SU-DHL-6 (cell line): ENCODE measurements around the gene LETM1.

Experiments used
- H2AFZ ChIP-seq: fragments of 200-600 bp; sonication (generic); 2 replicates; pipeline ENCODE4 v1.6.1; 2014; ENCODE audit warnings: low read depth, mild to moderate bottlenecking, moderate library complexity, mixed read lengths, antibody characterized with exemption, low read length; ENCODE audit not compliant: severe bottlenecking
- H3F3A ChIP-seq: fragments of 200-600 bp; shearing (Covaris generic); 2 replicates; pipeline ENCODE4 v1.6.0; 2016; ENCODE audit warnings: antibody characterized with exemption, mild to moderate bottlenecking; ENCODE audit not compliant: insufficient read depth
- H3K27ac ChIP-seq: fragments of 200-600 bp; sonication (generic); 2 replicates; pipeline ENCODE4 v1.5.1; 2016; ENCODE audit warnings: low read depth, mild to moderate bottlenecking, low read length, moderate library complexity, mixed read lengths
- H3K27me3 ChIP-seq: fragments of 200-600 bp; sonication (generic), shearing (Covaris generic); 2 replicates; pipeline ENCODE4 v1.6.0; 2014; ENCODE audit warnings: mild to moderate bottlenecking, low read length
- H3K36me3 ChIP-seq: fragments of 200-600 bp; sonication (generic); 2 replicates; pipeline ENCODE4 v1.6.1; 2014; ENCODE audit warnings: mild to moderate bottlenecking, low read length, mixed read lengths
- H3K4me2 ChIP-seq: fragments of 300-600, 200-600 bp; shearing (Covaris generic), sonication (generic); 2 replicates; pipeline ENCODE4 v1.6.0; 2014; ENCODE audit warnings: low read length, low read depth, mild to moderate bottlenecking; ENCODE audit not compliant: poor library complexity, severe bottlenecking
- H3K4me3 ChIP-seq: fragments of 200-600 bp; sonication (generic); 2 replicates; pipeline ENCODE4 v1.5.1; 2014; ENCODE audit warnings: antibody characterized with exemption, low read length, mild to moderate bottlenecking, mixed read lengths; ENCODE audit not compliant: insufficient read depth, poor library complexity, severe bottlenecking
- H3K79me2 ChIP-seq: fragments of 200-600 bp; sonication (generic); 2 replicates; pipeline ENCODE4 v1.6.1; 2014; ENCODE audit warnings: mild to moderate bottlenecking, low read length, moderate library complexity; ENCODE audit not compliant: insufficient read depth
- H3K9ac ChIP-seq: fragments of 200-600 bp; sonication (generic); 2 replicates; pipeline ENCODE4 v1.7.0; 2014; ENCODE audit warnings: mild to moderate bottlenecking, low read length
- H3K9me2 ChIP-seq: fragments of 200-600 bp; sonication (generic); replicated peaks from 2 replicates; pipeline ENCODE4 v1.6.1; 2014; ENCODE audit warnings: low read length; ENCODE audit not compliant: insufficient read depth
- H3K9me3 ChIP-seq: fragments of 200-600 bp; sonication (generic); 2 replicates; pipeline ENCODE4 v1.6.1; 2014; ENCODE audit warnings: low read length, mixed read lengths; ENCODE audit not compliant: insufficient read depth
- H4K20me1 ChIP-seq: fragments of 200-600 bp; sonication (generic); 2 replicates; pipeline ENCODE4 v1.6.1; 2014; ENCODE audit warnings: low read depth, mild to moderate bottlenecking, antibody characterized with exemption, low read length, moderate library complexity, mixed read lengths
- EZH2phosphoT487 ChIP-seq: fragments of 200-600 bp; sonication (generic), shearing (Covaris generic); conservative IDR thresholded peaks from 2 replicates; pipeline ENCODE4 v1.6.1; 2018; ENCODE audit warnings: mild to moderate bottlenecking, antibody characterized with exemption, low read length, moderate library complexity, mixed read lengths
- TF ChIP-seq, protein P1 (sequence below): fragments of 200-600 bp; sonication (generic); IDR thresholded peaks from one replicate; pipeline ENCODE4 v1.5.1; 2017; ENCODE audit warnings: antibody characterized with exemption, mild to moderate bottlenecking, low read length, moderate library complexity; ENCODE audit not compliant: insufficient read depth, poor library complexity, severe bottlenecking

LETM1 gene

GRCh38 chr4:1822568-1823544 lies 33.1 kb downstream of the LETM1 start:
- H3K9me3 ChIP-seq, result no peaks in the 10 kb centered on the region
- H3K4me3 ChIP-seq, result no peak overlapping the region
- no peak overlapping the region for H2AFZ ChIP-seq
- no peaks in the 10 kb centered on the region for H3K9me2 ChIP-seq
- no peaks in the 10 kb centered on the region for H3K36me3 ChIP-seq
- H3K79me2 ChIP-seq, result no peaks in the 10 kb centered on the region
- no peak overlapping the region for H3K9ac ChIP-seq
- H3K27ac ChIP-seq, result no peak overlapping the region
- TF ChIP-seq EZH2phosphoT487, result no peak
- TF ChIP-seq, protein P1, sequence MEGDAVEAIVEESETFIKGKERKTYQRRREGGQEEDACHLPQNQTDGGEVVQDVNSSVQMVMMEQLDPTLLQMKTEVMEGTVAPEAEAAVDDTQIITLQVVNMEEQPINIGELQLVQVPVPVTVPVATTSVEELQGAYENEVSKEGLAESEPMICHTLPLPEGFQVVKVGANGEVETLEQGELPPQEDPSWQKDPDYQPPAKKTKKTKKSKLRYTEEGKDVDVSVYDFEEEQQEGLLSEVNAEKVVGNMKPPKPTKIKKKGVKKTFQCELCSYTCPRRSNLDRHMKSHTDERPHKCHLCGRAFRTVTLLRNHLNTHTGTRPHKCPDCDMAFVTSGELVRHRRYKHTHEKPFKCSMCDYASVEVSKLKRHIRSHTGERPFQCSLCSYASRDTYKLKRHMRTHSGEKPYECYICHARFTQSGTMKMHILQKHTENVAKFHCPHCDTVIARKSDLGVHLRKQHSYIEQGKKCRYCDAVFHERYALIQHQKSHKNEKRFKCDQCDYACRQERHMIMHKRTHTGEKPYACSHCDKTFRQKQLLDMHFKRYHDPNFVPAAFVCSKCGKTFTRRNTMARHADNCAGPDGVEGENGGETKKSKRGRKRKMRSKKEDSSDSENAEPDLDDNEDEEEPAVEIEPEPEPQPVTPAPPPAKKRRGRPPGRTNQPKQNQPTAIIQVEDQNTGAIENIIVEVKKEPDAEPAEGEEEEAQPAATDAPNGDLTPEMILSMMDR, result no peak
- no peaks in the 10 kb centered on the region for H4K20me1 ChIP-seq
- no peaks in the 10 kb centered on the region for H3F3A ChIP-seq
- H3K4me2 ChIP-seq, result no peak overlapping the region
- H3K27me3 ChIP-seq, result no peaks in the 10 kb centered on the region

DNA sequence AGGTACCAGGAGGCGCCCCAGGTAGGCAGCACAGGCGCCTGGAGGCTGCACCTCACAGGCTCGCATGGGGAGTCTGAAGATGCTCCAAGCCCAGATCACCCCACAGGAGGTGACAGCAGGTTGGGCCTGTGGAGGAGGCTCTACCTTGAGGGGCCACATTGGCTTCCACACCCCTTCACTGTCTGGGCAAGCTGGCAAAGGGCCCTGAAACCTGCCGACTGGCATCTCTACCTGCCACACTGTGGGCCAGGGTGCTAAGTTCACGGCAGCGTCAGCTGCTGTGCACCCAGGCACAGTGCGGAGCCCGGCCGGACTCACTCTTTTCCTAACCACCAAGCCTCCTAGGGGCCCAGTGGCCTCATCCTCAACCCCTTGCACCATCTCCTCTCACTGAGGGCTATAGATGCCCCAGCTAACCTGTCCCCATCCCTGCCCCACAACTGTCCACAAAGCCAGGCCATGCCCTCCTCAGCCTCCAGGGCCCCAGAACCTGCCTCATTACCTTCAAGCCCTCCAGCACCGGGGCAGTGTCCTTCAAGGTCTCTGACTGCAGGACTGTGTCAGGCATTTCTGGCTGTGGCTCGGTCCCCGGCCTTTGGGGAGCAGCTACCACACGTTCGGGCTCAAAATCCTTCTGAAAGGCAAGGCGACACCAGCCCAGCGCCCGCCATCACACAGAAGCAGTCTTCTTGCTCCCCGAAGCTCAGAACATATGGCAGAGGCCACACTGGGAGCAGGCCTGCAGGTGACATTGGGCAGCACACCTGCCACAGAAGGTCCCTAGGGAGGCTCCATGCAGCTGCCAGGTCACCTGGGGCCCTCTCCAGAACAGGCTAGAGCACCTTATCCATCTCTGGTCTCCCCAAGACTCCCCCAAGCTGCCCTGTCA lies 34.0 kb downstream of the LETM1 start:
- no peak overlapping the region for H3K4me2 ChIP-seq
- no peak for TF ChIP-seq EZH2phosphoT487
- TF ChIP-seq, protein P1, result no peak
- no peak overlapping the region for H3K27ac ChIP-seq
- no peaks in the 10 kb centered on the region for H3F3A ChIP-seq
- no peak overlapping the region for H3K9ac ChIP-seq
- no peaks in the 10 kb centered on the region for H4K20me1 ChIP-seq
- H3K27me3 ChIP-seq, result no peaks in the 10 kb centered on the region
- H3K9me2 ChIP-seq, result no peaks in the 10 kb centered on the region
- H3K4me3 ChIP-seq, result no peak overlapping the region
- no peaks in the 10 kb centered on the region for H3K9me3 ChIP-seq
- H3K36me3 ChIP-seq, result no peaks in the 10 kb centered on the region; the same call in 1 of the 2 replicates
- no peaks in the 10 kb centered on the region for H3K79me2 ChIP-seq
- no peak overlapping the region for H2AFZ ChIP-seq

- Histone ChIP-seq H3K4me3 (no peak overlapping the region), H3K27ac (no peak overlapping the region), H4K20me1 (no peaks in the 10 kb centered on the region), H3K36me3 (no peaks in the 10 kb centered on the region; the same call in 1 of the 2 replicates), H3K9ac (no peak overlapping the region), H2AFZ (no peak overlapping the region), H3K9me3 (no peaks in the 10 kb centered on the region), H3K27me3 (no peaks in the 10 kb centered on the region), H3K9me2 (no peaks in the 10 kb centered on the region), H3K4me2 (no peak overlapping the region), H3F3A (no peaks in the 10 kb centered on the region), H3K79me2 (no peaks in the 10 kb centered on the region)
- no peak for TF ChIP-seq EZH2phosphoT487
- TF ChIP-seq, protein P1, result no peak
Observed at GRCh38 chr4:1819816-1820215, 36.1 kb downstream of the LETM1 start.
